VCaP (cell line): ENCODE results near the gene UPF3A.

Experiments used
- H3K27ac ChIP-seq: fragments of 450-650 bp; 2 replicates; pipeline ENCODE4 v1.5.1; 2017
- TF ChIP-seq, protein P1 (sequence below): fragments of 450-650 bp; conservative IDR thresholded peaks from 2 replicates; pipeline ENCODE4 v1.5.1; 2017; ENCODE audit warnings: mild to moderate bottlenecking, moderate library complexity

UPF3A gene

DNA sequence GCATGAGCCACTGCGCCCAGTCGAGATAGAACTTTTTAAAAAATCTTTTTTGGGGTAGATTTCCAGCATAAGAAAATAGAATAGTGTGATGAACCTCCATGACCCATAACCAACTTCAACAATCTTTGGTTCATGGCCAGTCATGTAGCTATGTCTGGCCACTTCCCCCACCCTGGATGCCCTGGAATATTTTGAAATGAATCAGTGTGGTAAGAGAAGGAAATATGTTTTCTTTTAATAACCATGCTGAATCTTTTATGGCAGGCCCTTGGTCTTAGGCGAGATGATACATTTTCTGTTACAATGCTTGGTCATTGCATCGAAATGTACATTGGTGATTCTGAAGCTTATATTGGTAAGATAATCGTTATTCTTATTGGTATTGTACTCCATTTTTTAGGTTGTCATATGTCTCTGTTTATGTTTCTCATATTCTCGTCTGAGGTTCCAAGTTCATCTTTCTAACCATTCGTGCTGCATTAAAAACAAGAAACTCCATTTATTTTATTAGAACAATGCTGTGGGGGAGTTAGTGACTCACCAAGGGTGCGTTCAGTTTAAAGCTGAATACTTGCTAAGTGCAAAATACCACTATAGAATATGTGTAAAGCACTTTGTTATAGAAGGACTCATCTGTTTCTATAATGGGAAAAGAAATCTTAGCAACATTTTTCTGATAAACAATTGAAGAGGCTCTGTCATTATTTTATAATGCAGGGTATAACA lies 16.4 kb upstream of the UPF3A start:
- H3K27ac ChIP-seq = no peak overlapping the region
- TF ChIP-seq, protein P1, sequence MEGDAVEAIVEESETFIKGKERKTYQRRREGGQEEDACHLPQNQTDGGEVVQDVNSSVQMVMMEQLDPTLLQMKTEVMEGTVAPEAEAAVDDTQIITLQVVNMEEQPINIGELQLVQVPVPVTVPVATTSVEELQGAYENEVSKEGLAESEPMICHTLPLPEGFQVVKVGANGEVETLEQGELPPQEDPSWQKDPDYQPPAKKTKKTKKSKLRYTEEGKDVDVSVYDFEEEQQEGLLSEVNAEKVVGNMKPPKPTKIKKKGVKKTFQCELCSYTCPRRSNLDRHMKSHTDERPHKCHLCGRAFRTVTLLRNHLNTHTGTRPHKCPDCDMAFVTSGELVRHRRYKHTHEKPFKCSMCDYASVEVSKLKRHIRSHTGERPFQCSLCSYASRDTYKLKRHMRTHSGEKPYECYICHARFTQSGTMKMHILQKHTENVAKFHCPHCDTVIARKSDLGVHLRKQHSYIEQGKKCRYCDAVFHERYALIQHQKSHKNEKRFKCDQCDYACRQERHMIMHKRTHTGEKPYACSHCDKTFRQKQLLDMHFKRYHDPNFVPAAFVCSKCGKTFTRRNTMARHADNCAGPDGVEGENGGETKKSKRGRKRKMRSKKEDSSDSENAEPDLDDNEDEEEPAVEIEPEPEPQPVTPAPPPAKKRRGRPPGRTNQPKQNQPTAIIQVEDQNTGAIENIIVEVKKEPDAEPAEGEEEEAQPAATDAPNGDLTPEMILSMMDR = no peak

DNA sequence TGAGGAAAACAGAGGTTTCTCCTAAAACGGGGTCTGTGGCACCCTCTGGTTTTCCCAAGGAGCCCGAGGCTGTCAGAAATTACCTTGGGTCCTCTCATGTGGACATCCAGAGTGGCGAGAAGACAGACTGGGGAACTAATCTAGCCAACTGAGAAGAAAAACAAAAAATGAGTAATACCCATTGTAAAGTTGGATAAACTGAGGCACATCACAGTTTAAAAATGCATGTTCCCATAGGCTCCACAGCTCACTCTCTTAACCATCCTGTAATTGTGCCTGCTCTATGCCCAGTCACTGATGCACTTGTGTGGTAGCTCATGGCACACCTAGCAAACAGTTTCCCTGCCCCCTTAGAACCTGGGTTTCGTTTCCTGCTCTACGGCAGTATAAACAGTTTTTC lies 15.2 kb upstream of the UPF3A start:
- no peak overlapping the region for H3K27ac ChIP-seq
- TF ChIP-seq, protein P1 = no peak

DNA sequence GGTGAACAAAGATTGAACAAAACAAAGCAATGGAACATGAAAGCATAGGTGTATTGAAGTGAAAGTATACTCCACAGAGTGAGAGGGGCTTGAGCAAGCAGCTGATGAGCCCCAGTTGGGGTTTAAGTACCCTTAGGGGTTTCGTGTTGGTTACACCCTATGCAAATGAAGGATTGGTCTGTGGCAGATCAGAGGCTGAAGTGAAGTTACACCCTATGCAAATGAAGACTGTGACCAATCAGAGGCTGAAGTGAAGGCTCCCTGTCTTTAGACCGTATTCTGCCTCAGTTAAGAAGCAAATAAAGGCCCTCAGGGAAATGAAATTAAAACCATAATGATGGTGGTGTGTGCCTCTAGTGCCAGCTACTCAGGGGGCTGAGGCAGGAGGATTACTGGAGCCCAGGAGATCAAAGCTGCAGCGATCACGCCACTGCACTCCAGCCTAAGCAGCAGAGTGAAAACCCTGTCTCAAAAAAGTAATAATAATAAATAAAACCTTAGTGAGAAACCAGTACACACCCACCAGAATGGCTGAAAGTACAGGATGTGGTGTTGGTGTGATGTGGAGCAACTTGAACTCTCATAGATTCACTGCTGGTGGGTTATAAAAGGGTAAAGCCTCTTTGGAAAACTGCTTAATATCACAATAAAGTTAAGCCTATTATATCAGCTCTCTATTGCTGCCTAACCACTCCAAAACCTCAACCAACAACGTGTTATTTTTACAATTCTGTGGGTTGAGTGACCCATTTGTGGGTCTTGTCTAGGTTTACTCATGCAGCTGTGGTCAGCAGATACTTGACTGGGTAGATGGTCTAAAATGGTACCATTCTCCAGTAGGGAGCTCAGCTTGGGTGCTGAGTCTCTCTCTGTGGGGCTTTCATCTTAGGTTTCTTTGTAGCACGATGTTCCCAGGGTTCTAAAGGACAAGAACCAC lies 12.8 kb upstream of the UPF3A start:
- no peak overlapping the region for H3K27ac ChIP-seq
- TF ChIP-seq, protein P1 = no peak

DNA sequence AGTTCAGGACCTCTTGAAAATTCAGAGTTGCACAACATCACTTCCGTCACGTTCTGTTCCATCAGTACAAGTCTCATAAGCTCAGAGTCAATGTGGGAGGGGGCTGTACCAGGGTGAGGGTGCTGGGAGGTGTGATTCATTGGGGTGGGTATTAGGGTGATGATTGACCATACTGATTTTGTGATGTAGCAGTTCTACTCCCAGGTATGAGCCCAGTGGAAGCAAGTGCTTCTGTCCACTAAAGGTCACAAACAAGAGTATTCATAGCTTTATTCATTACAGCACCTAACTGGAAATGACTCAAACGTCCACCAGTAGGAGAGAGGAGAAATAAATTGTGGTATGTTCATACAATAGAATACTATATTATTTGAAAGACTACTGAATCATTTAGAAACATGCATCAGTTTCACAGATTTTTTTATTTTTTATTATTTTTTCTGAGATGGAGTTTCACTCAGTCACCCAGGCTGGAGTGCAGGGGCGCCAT lies 12.1 kb upstream of the UPF3A start:
- TF ChIP-seq, protein P1 = no peak

DNA sequence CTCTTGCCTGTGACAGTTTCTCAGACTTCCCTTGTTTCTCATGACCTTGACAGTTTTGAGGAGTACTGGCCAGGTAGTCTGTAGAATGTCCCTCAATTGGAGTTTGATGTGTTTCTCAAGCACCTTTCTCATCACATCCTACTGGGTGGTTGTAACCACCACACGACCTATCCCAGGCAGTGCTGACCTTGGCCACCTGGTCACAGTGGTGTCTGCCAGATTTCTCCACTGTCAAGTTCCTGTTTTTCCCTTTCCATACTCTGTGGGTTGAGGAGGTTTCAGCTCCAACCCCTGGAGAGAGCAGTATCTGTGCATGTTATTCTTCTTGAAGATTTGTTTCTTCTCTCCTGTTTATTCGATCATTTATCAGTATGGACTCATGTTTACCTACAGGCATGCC lies 8.4 kb upstream of the UPF3A start:
- TF ChIP-seq, protein P1 = no peak

More for the DNA sequence above, 12.1 kb upstream of the UPF3A start:
- H3K27ac ChIP-seq = no peak overlapping the region

DNA sequence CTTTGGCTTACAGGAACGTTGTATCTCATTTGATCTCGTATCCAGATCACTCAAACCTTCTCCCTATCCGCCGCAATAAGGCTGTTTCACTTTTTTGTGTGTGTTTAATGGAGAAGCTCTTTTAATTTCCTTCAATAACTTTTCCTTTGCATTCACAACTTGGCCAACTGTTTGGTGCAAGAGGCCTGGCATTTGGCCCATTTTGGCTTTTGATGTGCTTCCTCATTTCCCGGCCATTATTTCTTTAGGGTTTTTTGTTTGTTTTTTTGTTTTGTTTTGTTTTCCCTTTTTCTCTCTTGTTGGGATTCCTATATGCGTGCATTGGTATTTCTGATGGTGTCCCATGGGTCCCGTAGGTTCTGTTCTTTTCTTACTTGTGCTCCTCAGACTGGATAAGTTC lies 6.1 kb upstream of the UPF3A start:
- TF ChIP-seq, protein P1 = no peak
- H3K27ac ChIP-seq = no peak overlapping the region

More for the DNA sequence above, 8.4 kb upstream of the UPF3A start:
- H3K27ac ChIP-seq = no peak overlapping the region

DNA sequence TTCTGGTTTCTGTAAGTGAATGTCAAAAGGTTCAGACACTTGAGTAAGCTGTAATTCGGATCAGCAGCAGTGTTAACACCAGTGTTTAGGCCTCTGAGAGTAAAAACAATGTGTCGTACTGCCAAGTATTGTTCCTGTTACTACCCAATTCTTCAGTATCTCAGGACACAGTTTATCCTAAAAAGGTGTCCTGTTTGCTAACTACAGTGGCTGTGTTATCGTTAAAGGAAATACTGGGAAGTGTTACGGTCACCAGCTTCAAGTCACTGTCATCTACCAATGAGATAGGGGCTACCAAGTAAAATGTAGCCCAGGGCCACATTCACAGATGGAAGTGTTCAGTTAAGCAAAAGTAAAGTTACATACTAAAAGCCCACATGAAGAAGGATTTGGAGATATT lies 2.3 kb upstream of the UPF3A start:
- TF ChIP-seq, protein P1 = no peak
- H3K27ac ChIP-seq = peak overlapping the region; percentile 85; the same call in 1 of the 2 replicates
